ENCODE results near the gene CCDC57. TPM values are rescaled to one million over a fixed set of nuclear protein-coding genes. Genes with fewer than 3 reads are reported as not detected.
A peak's percentile ranks its signal among the peaks of the same experiment; 100 is the strongest.
"Not testable (repeated sequence)": the region's sequence is repeated elsewhere in the genome, so short reads cannot be mapped to it uniquely, and the experiment has no call there.

The CCDC57 gene
- polyA plus RNA-seq (2013, experiment 1 of 2), result 6.8 TPM
- polyA plus RNA-seq (2013, experiment 2 of 2), result 7.4 TPM

- no peak within 1 kb of the TSS for H2BK15ac ChIP-seq (replicated peaks; ENCODE audit: low read depth)
- no peak within 1 kb of the TSS for H4K5ac ChIP-seq (ENCODE audit: low read length)
- H3K9ac ChIP-seq (ENCODE audit: low read length), result peak within 1 kb of the TSS; percentile 82
- H3K4me1 ChIP-seq (ENCODE audit: control insufficient read depth, low read depth, low read length), result no peaks in the 10 kb centered on the region
- peak; percentile 76 for DNase-seq
- H3K27me3 ChIP-seq (ENCODE audit: insufficient read depth, low read length, poor library complexity), result no peaks in the 10 kb centered on the region
- peak within 1 kb of the TSS; percentile 95 for H3K56ac ChIP-seq (ENCODE audit: low read length)
- no CpG with 5 or more reads among the region's 116 CpGs for WGBS (ENCODE audit: extremely low coverage, insufficient coverage, low lambda C conversion rate)
- no peak within 1 kb of the TSS for H2BK120ac ChIP-seq (ENCODE audit: low read depth, low read length)
- H3K23ac ChIP-seq (ENCODE audit: low read length), result no peak within 1 kb of the TSS
- H3K36me3 ChIP-seq (ENCODE audit: control insufficient read depth, insufficient read depth, low read length), result no peaks in the 10 kb centered on the region
- peak within 1 kb of the TSS; percentile 81 for H3K18ac ChIP-seq (ENCODE audit: low read length)
- H3K27ac ChIP-seq (ENCODE audit: low read depth, low read length), result no peak within 1 kb of the TSS
- H3K79me2 ChIP-seq (ENCODE audit: control insufficient read depth, insufficient read depth, low read length), result no peaks in the 10 kb centered on the region
- H3K4ac ChIP-seq (ENCODE audit: low read depth, low read length), result peak within 1 kb of the TSS; percentile 29
- H3K4me2 ChIP-seq (ENCODE audit: low read length), result peak within 1 kb of the TSS; percentile 56
- H3K79me1 ChIP-seq (ENCODE audit: low read length), result no peaks in the 10 kb centered on the region
- no peak within 1 kb of the TSS for H2AK5ac ChIP-seq (ENCODE audit: low read length)
- H3K4me3 ChIP-seq (ENCODE audit: low read length), result peak within 1 kb of the TSS; percentile 71
- H4K8ac ChIP-seq (ENCODE audit: low read depth, low read length), result peak within 1 kb of the TSS; percentile 96
- no peak within 1 kb of the TSS for H2BK5ac ChIP-seq (ENCODE audit: low read length)
Measured at GRCh38 chr17:82212331-82213250, at the start of gene CCDC57. Gene CCDC57, minus strand, starts transcription at chr17:82212842. Its CDS starts 10,898 bp downstream, at chr17:82201944.

GRCh38 chr17:82262344-82262743 lies 49.7 kb upstream of the CCDC57 start:
- Histone ChIP-seq H2BK120ac (ENCODE audit: low read depth, low read length) (no peak overlapping the region), H3K27me3 (ENCODE audit: insufficient read depth, low read length, poor library complexity) (no peaks in the 10 kb centered on the region), H3K4ac (ENCODE audit: low read depth, low read length) (no peak overlapping the region), H3K4me3 (ENCODE audit: low read length) (no peak overlapping the region), H3K79me1 (ENCODE audit: low read length) (peaks cover 38% of the 10 kb centered on the region), H3K27ac (ENCODE audit: low read depth, low read length) (no peak overlapping the region), H3K36me3 (ENCODE audit: control insufficient read depth, insufficient read depth, low read length) (peaks cover 37% of the 10 kb centered on the region), H4K5ac (ENCODE audit: low read length) (no peak overlapping the region), H3K23ac (ENCODE audit: low read length) (no peak overlapping the region), H4K8ac (ENCODE audit: low read depth, low read length) (no peak overlapping the region), H3K4me1 (ENCODE audit: control insufficient read depth, low read depth, low read length) (no peaks in the 10 kb centered on the region), H2BK5ac (ENCODE audit: low read length) (no peak overlapping the region), H3K4me2 (ENCODE audit: low read length) (no peak overlapping the region), H2BK15ac (replicated peaks; ENCODE audit: low read depth) (no peak overlapping the region), H3K79me2 (ENCODE audit: control insufficient read depth, insufficient read depth, low read length) (peaks cover 58% of the 10 kb centered on the region), H3K56ac (ENCODE audit: low read length) (no peak overlapping the region), H2AK5ac (ENCODE audit: low read length) (no peak overlapping the region), H3K18ac (ENCODE audit: low read length) (no peak overlapping the region), H3K9ac (ENCODE audit: low read length) (no peak overlapping the region)
- no CpG with 5 or more reads among the region's 4 CpGs for WGBS (ENCODE audit: extremely low coverage, insufficient coverage, low lambda C conversion rate)
- no peak for DNase-seq

- H2BK5ac ChIP-seq (ENCODE audit: low read length); H3K4ac ChIP-seq (ENCODE audit: low read depth, low read length); H3K4me2 ChIP-seq (ENCODE audit: low read length); DNase-seq; H4K8ac ChIP-seq (ENCODE audit: low read depth, low read length); H2BK15ac ChIP-seq (replicated peaks; ENCODE audit: low read depth); H3K27me3 ChIP-seq (ENCODE audit: insufficient read depth, low read length, poor library complexity); H3K4me1 ChIP-seq (ENCODE audit: control insufficient read depth, low read depth, low read length); H2BK120ac ChIP-seq (ENCODE audit: low read depth, low read length); H4K5ac ChIP-seq (ENCODE audit: low read length); H3K4me3 ChIP-seq (ENCODE audit: low read length); H3K56ac ChIP-seq (ENCODE audit: low read length); H2AK5ac ChIP-seq (ENCODE audit: low read length); H3K18ac ChIP-seq (ENCODE audit: low read length); H3K27ac ChIP-seq (ENCODE audit: low read depth, low read length); H3K23ac ChIP-seq (ENCODE audit: low read length); H3K9ac ChIP-seq (ENCODE audit: low read length): not testable (repeated sequence)
- peaks cover 37% of the 10 kb centered on the region for H3K36me3 ChIP-seq (ENCODE audit: control insufficient read depth, insufficient read depth, low read length)
- H3K79me2 ChIP-seq (ENCODE audit: control insufficient read depth, insufficient read depth, low read length), result peaks cover 43% of the 10 kb centered on the region
- no CpG with 5 or more reads among the region's 8 CpGs for WGBS (ENCODE audit: extremely low coverage, insufficient coverage, low lambda C conversion rate)
- H3K79me1 ChIP-seq (ENCODE audit: low read length), result peaks cover 39% of the 10 kb centered on the region
Measured at GRCh38 chr17:82259972-82260961, 47.6 kb upstream of the CCDC57 start.

GRCh38 chr17:82258555-82258954 lies 45.9 kb upstream of the CCDC57 start:
- Histone ChIP-seq H2AK5ac (ENCODE audit: low read length) (no peak overlapping the region), H3K56ac (ENCODE audit: low read length) (no peak overlapping the region), H3K4me3 (ENCODE audit: low read length) (no peak overlapping the region), H2BK15ac (replicated peaks; ENCODE audit: low read depth) (no peak overlapping the region), H2BK120ac (ENCODE audit: low read depth, low read length) (no peak overlapping the region), H3K23ac (ENCODE audit: low read length) (no peak overlapping the region), H3K4ac (ENCODE audit: low read depth, low read length) (no peak overlapping the region), H3K79me1 (ENCODE audit: low read length) (peaks cover 32% of the 10 kb centered on the region), H3K9ac (ENCODE audit: low read length) (no peak overlapping the region), H3K4me2 (ENCODE audit: low read length) (no peak overlapping the region), H4K5ac (ENCODE audit: low read length) (no peak overlapping the region), H3K18ac (ENCODE audit: low read length) (no peak overlapping the region), H3K4me1 (ENCODE audit: control insufficient read depth, low read depth, low read length) (no peaks in the 10 kb centered on the region), H3K36me3 (ENCODE audit: control insufficient read depth, insufficient read depth, low read length) (peaks cover 32% of the 10 kb centered on the region), H2BK5ac (ENCODE audit: low read length) (no peak overlapping the region), H3K79me2 (ENCODE audit: control insufficient read depth, insufficient read depth, low read length) (peaks cover 34% of the 10 kb centered on the region), H3K27me3 (ENCODE audit: insufficient read depth, low read length, poor library complexity) (no peaks in the 10 kb centered on the region), H3K27ac (ENCODE audit: low read depth, low read length) (no peak overlapping the region), H4K8ac (ENCODE audit: low read depth, low read length) (no peak overlapping the region)
- no peak for DNase-seq
- no CpG with 5 or more reads among the region's 5 CpGs for WGBS (ENCODE audit: extremely low coverage, insufficient coverage, low lambda C conversion rate)

GRCh38 chr17:82257473-82257872 lies 44.8 kb upstream of the CCDC57 start:
- no CpG with 5 or more reads among the region's 10 CpGs for WGBS (ENCODE audit: extremely low coverage, insufficient coverage, low lambda C conversion rate)
- DNase-seq, result peak; percentile 73
- no peak overlapping the region for H3K27ac ChIP-seq (ENCODE audit: low read depth, low read length)

More at GRCh38 chr17:82257473-82257872, 44.8 kb upstream of the CCDC57 start:
- Histone ChIP-seq H3K9ac (ENCODE audit: low read length) (no peak overlapping the region), H2BK120ac (ENCODE audit: low read depth, low read length) (no peak overlapping the region), H3K4me2 (ENCODE audit: low read length) (no peak overlapping the region), H3K4ac (ENCODE audit: low read depth, low read length) (no peak overlapping the region), H3K4me1 (ENCODE audit: control insufficient read depth, low read depth, low read length) (no peaks in the 10 kb centered on the region), H3K27me3 (ENCODE audit: insufficient read depth, low read length, poor library complexity) (no peaks in the 10 kb centered on the region), H3K23ac (ENCODE audit: low read length) (no peak overlapping the region), H2BK5ac (ENCODE audit: low read length) (no peak overlapping the region), H3K79me1 (ENCODE audit: low read length) (peaks cover 37% of the 10 kb centered on the region), H4K8ac (ENCODE audit: low read depth, low read length) (no peak overlapping the region), H3K56ac (ENCODE audit: low read length) (no peak overlapping the region), H3K18ac (ENCODE audit: low read length) (no peak overlapping the region), H4K5ac (ENCODE audit: low read length) (no peak overlapping the region), H2BK15ac (replicated peaks; ENCODE audit: low read depth) (no peak overlapping the region), H3K79me2 (ENCODE audit: control insufficient read depth, insufficient read depth, low read length) (peaks cover 36% of the 10 kb centered on the region), H3K36me3 (ENCODE audit: control insufficient read depth, insufficient read depth, low read length) (peaks cover 39% of the 10 kb centered on the region), H2AK5ac (ENCODE audit: low read length) (no peak overlapping the region), H3K4me3 (ENCODE audit: low read length) (no peak overlapping the region)

Data from mesendoderm (in vitro differentiated cells).